ENCODE results near the gene ARID3A. TPM values are rescaled to one million over a fixed set of nuclear protein-coding genes. Genes with fewer than 3 reads are reported as not detected.
A peak's percentile ranks its signal among the peaks of the same experiment; 100 is the strongest.
"Not testable (repeated sequence)": the region's sequence is repeated elsewhere in the genome, so short reads cannot be mapped to it uniquely, and the experiment has no call there.

The ARID3A gene
- total RNA-seq: 5.7 TPM
- long read RNA-seq, partial matches to known transcripts: 4 of 7 reads
- long read RNA-seq, other reads (novel, unspliced or antisense): 3 of 7 reads

GRCh38 chr19:925526-926322 lies at the start of gene ARID3A:
ARID3A (plus strand) TSS chr19:926035; CDS start chr19:929529, 3,494 bp downstream.
- intact Hi-C loops (cut with micrococcal nuclease): no loop called here
- ATAC-seq: peak; percentile 82
- peak; percentile 88 for DNase-seq

- intact Hi-C loops (cut with micrococcal nuclease): no loop called here
- no peak for ATAC-seq
- DNase-seq: no peak
Measured at GRCh38 chr19:876089-876488, 49.7 kb upstream of the ARID3A start.

- intact Hi-C loops (cut with micrococcal nuclease): no loop called here
- ATAC-seq (no peak), DNase-seq (no peak)
Measured at GRCh38 chr19:876780-877314, 49.0 kb upstream of the ARID3A start.

- DNase-seq; intact Hi-C loops (cut with micrococcal nuclease); ATAC-seq: not testable (repeated sequence)
Measured at GRCh38 chr19:877992-878660, 47.7 kb upstream of the ARID3A start.

GRCh38 chr19:878751-879561 lies 46.9 kb upstream of the ARID3A start:
- ATAC-seq; DNase-seq; intact Hi-C loops (cut with micrococcal nuclease): not testable (repeated sequence)

GRCh38 chr19:879711-880438 lies 46.0 kb upstream of the ARID3A start:
- DNase-seq (no peak), ATAC-seq (no peak)
- intact Hi-C loops (cut with micrococcal nuclease): no loop called here

GRCh38 chr19:881385-882071 lies 44.3 kb upstream of the ARID3A start:
- no peak for ATAC-seq
- DNase-seq: no peak
- intact Hi-C loops (cut with micrococcal nuclease): no loop called here

- ATAC-seq (no peak), DNase-seq (no peak)
- intact Hi-C loops (cut with micrococcal nuclease): no loop called here
Measured at GRCh38 chr19:882871-883497, 42.9 kb upstream of the ARID3A start.

GRCh38 chr19:883661-884211 lies 42.1 kb upstream of the ARID3A start:
- DNase-seq (no peak), ATAC-seq (no peak)
- intact Hi-C loops (cut with micrococcal nuclease): no loop called here

- ATAC-seq (no peak), DNase-seq (no peak)
- intact Hi-C loops (cut with micrococcal nuclease): no loop called here
Measured at GRCh38 chr19:884420-885211, 41.2 kb upstream of the ARID3A start.

GRCh38 chr19:885536-886224 lies 40.2 kb upstream of the ARID3A start:
- intact Hi-C loops (cut with micrococcal nuclease): no loop called here
- ATAC-seq: no peak
- no peak for DNase-seq

- DNase-seq (peak; percentile 20), ATAC-seq (no peak)
- intact Hi-C loops (cut with micrococcal nuclease): no loop called here
Measured at GRCh38 chr19:887072-887471, 38.8 kb upstream of the ARID3A start.

GRCh38 chr19:887599-887998 lies 38.2 kb upstream of the ARID3A start:
- DNase-seq: no peak
- intact Hi-C loops (cut with micrococcal nuclease): no loop called here
- no peak for ATAC-seq

GRCh38 chr19:888581-889385 lies 37.1 kb upstream of the ARID3A start:
- intact Hi-C loops (cut with micrococcal nuclease): no loop called here
- DNase-seq: peak; percentile 16
- ATAC-seq: no peak

- intact Hi-C loops (cut with micrococcal nuclease): no loop called here
- ATAC-seq (no peak), DNase-seq (peak; percentile 18)
Measured at GRCh38 chr19:889662-890295, 36.1 kb upstream of the ARID3A start.
